Adipocyte (in vitro differentiated cells): ENCODE data around the gene SERTAD4.
"Not testable (repeated sequence)": the region's sequence is repeated elsewhere in the genome, so short reads cannot be mapped to it uniquely, and the experiment has no call there.

Experiments
- DNase-seq: peaks from one replicate; pipeline ENCODE4 v3.0.0-alpha.2; 2015; ENCODE audit warnings: low read depth
- H3K27me3 ChIP-seq: replicated peaks from 2 replicates; pipeline ENCODE4 v1.7.0; 2013; ENCODE audit warnings: mild to moderate bottlenecking, low read length, moderate library complexity; ENCODE audit not compliant: control insufficient read depth, insufficient read depth
- H3K36me3 ChIP-seq: 2 replicates; pipeline ENCODE4 v1.7.0; 2013; ENCODE audit warnings: low read length, mild to moderate bottlenecking, moderate library complexity; ENCODE audit not compliant: control insufficient read depth, insufficient read depth, severe bottlenecking
- H3K4me1 ChIP-seq: 2 replicates; pipeline ENCODE4 v1.7.0; 2013; ENCODE audit warnings: mild to moderate bottlenecking, low read length, moderate library complexity; ENCODE audit not compliant: control insufficient read depth, insufficient read depth
- H3K4me3 ChIP-seq: 2 replicates; pipeline ENCODE4 v1.7.0; 2013; ENCODE audit warnings: mild to moderate bottlenecking, low read length, moderate library complexity
- H3K9ac ChIP-seq: 2 replicates; pipeline ENCODE4 v1.7.0; 2013; ENCODE audit warnings: mild to moderate bottlenecking, low read length, moderate library complexity
- H3K9me3 ChIP-seq: 2 replicates; pipeline ENCODE4 v1.7.0; 2013; ENCODE audit warnings: mild to moderate bottlenecking, low read length, moderate library complexity; ENCODE audit not compliant: control insufficient read depth

The SERTAD4 gene

GRCh38 chr1:210232511-210233215 lies at the start of gene SERTAD4:
Gene SERTAD4 (plus strand): TSS chr1:210232796. CDS start chr1:210237961, 5,165 bp downstream.
- Histone ChIP-seq H3K4me1 (peaks cover 17% of the 10 kb centered on the region), H3K9ac (peak within 1 kb of the TSS; percentile 34), H3K27me3 (peaks cover 19% of the 10 kb centered on the region), H3K36me3 (no peaks in the 10 kb centered on the region), H3K9me3 (no peaks in the 10 kb centered on the region), H3K4me3 (peak within 1 kb of the TSS; percentile 70)
- DNase-seq, result peak; percentile 83

- H3K4me3 ChIP-seq, result no peak overlapping the region
- H3K9ac ChIP-seq, result no peak overlapping the region
- no peaks in the 10 kb centered on the region for H3K9me3 ChIP-seq
- no peaks in the 10 kb centered on the region for H3K36me3 ChIP-seq
- peaks cover 5% of the 10 kb centered on the region for H3K27me3 ChIP-seq
- H3K4me1 ChIP-seq, result no peaks in the 10 kb centered on the region
- DNase-seq, result no peak
Observed at GRCh38 chr1:210185063-210185462, 47.5 kb upstream of the SERTAD4 start.

GRCh38 chr1:210187849-210188606 lies 44.6 kb upstream of the SERTAD4 start:
- H3K4me1 ChIP-seq, H3K4me3 ChIP-seq, H3K36me3 ChIP-seq, H3K27me3 ChIP-seq, H3K9me3 ChIP-seq, H3K9ac ChIP-seq: not testable (repeated sequence)
- DNase-seq, result peak; percentile 64

GRCh38 chr1:210189426-210189825 lies 43.2 kb upstream of the SERTAD4 start:
- H3K4me3 ChIP-seq, result no peak overlapping the region
- no peak overlapping the region for H3K9ac ChIP-seq
- no peaks in the 10 kb centered on the region for H3K27me3 ChIP-seq
- peaks cover 4% of the 10 kb centered on the region for H3K9me3 ChIP-seq
- no peaks in the 10 kb centered on the region for H3K4me1 ChIP-seq
- no peak for DNase-seq
- no peaks in the 10 kb centered on the region for H3K36me3 ChIP-seq

- Histone ChIP-seq H3K36me3 (no peaks in the 10 kb centered on the region), H3K4me1 (no peaks in the 10 kb centered on the region), H3K27me3 (no peaks in the 10 kb centered on the region), H3K9ac (no peak overlapping the region), H3K4me3 (peak overlapping the region; percentile 36), H3K9me3 (peaks cover 32% of the 10 kb centered on the region)
- DNase-seq, result no peak
Observed at GRCh38 chr1:210195635-210196160, 36.9 kb upstream of the SERTAD4 start.

GRCh38 chr1:210196266-210196665 lies 36.3 kb upstream of the SERTAD4 start:
- DNase-seq, H3K27me3 ChIP-seq, H3K36me3 ChIP-seq, H3K4me1 ChIP-seq, H3K9ac ChIP-seq, H3K4me3 ChIP-seq: not testable (repeated sequence)
- H3K9me3 ChIP-seq, result peaks cover 32% of the 10 kb centered on the region

- no peak overlapping the region for H3K4me3 ChIP-seq
- no peaks in the 10 kb centered on the region for H3K4me1 ChIP-seq
- no peak overlapping the region for H3K9ac ChIP-seq
- H3K36me3 ChIP-seq, result no peaks in the 10 kb centered on the region
- no peak for DNase-seq
- peaks cover 32% of the 10 kb centered on the region for H3K9me3 ChIP-seq
- peaks cover under 1% of the 10 kb centered on the region for H3K27me3 ChIP-seq
Observed at GRCh38 chr1:210198840-210199239, 33.8 kb upstream of the SERTAD4 start.

- no peak overlapping the region for H3K9ac ChIP-seq
- peaks cover 2% of the 10 kb centered on the region for H3K27me3 ChIP-seq
- no peaks in the 10 kb centered on the region for H3K4me1 ChIP-seq
- H3K9me3 ChIP-seq, result peaks cover 26% of the 10 kb centered on the region
- DNase-seq, result no peak
- H3K4me3 ChIP-seq, result no peak overlapping the region
- no peaks in the 10 kb centered on the region for H3K36me3 ChIP-seq
Observed at GRCh38 chr1:210200124-210200736, 32.4 kb upstream of the SERTAD4 start.

- H3K36me3 ChIP-seq, result no peaks in the 10 kb centered on the region
- no peak overlapping the region for H3K9ac ChIP-seq
- peaks cover 11% of the 10 kb centered on the region for H3K9me3 ChIP-seq
- H3K27me3 ChIP-seq, result peaks cover 2% of the 10 kb centered on the region
- no peaks in the 10 kb centered on the region for H3K4me1 ChIP-seq
- peak; percentile 8 for DNase-seq
- H3K4me3 ChIP-seq, result no peak overlapping the region
Observed at GRCh38 chr1:210201681-210202080, 30.9 kb upstream of the SERTAD4 start.

- Histone ChIP-seq H3K9ac (no peak overlapping the region), H3K4me1 (no peaks in the 10 kb centered on the region), H3K9me3 (no peaks in the 10 kb centered on the region), H3K27me3 (peaks cover 2% of the 10 kb centered on the region), H3K4me3 (no peak overlapping the region), H3K36me3 (no peaks in the 10 kb centered on the region)
- no peak for DNase-seq
Observed at GRCh38 chr1:210207597-210208450, 24.8 kb upstream of the SERTAD4 start.
